SK-N-MC (cell line): Measurements from ENCODE around the gene ZG16B.
A peak's percentile ranks its signal among the peaks of the same experiment; 100 is the strongest.

Experiments used
- DNase-seq: peaks from one replicate; pipeline ENCODE4 v3.0.0-alpha.2; 2011; ENCODE audit warnings: low read depth, low spot score
- H3K27ac ChIP-seq: fragments of 200-600 bp; sonication (generic); 2 replicates; pipeline ENCODE4 v1.5.1; 2016; ENCODE audit warnings: mixed run types
- H3K36me3 ChIP-seq: fragments of 200-600 bp; sonication (generic); 2 replicates; pipeline ENCODE4 v1.6.1; 2017; ENCODE audit warnings: antibody characterized with exemption, low read length, mixed read lengths; ENCODE audit not compliant: insufficient read depth
- H3K4me3 ChIP-seq: fragments of 200-600 bp; sonication (generic); 2 replicates; pipeline ENCODE4 v1.5.1; 2016
- H3K9ac ChIP-seq: fragments of 200-600 bp; sonication (generic); 2 replicates; pipeline ENCODE4 v1.8.0; 2017; ENCODE audit warnings: mixed run types, mixed read lengths; ENCODE audit not compliant: insufficient read length
- H3K9me3 ChIP-seq: fragments of 200-600 bp; sonication (generic); 2 replicates; pipeline ENCODE4 v1.6.1; 2017; ENCODE audit warnings: low read depth, mild to moderate bottlenecking, antibody characterized with exemption, low read length, moderate library complexity, mixed read lengths
- EZH2 ChIP-seq: fragments of 200-600 bp; sonication (generic); IDR thresholded peaks from one replicate; pipeline ENCODE4 v1.6.1; 2017; ENCODE audit warnings: antibody characterized with exemption
- FOXP2 ChIP-seq: optimal IDR thresholded peaks from 2 replicates; pipeline ENCODE3; 2011; ENCODE audit warnings: mild to moderate bottlenecking, moderate library complexity; ENCODE audit not compliant: insufficient read depth; ENCODE audit errors: extremely low read length, control extremely low read depth
- POLR2AphosphoS5 ChIP-seq: IDR thresholded peaks from 2 replicates; pipeline ENCODE4 v1.6.1; 2012; ENCODE audit warnings: mild to moderate bottlenecking, low read depth, low read length, borderline replicate concordance

ZG16B gene

DNA sequence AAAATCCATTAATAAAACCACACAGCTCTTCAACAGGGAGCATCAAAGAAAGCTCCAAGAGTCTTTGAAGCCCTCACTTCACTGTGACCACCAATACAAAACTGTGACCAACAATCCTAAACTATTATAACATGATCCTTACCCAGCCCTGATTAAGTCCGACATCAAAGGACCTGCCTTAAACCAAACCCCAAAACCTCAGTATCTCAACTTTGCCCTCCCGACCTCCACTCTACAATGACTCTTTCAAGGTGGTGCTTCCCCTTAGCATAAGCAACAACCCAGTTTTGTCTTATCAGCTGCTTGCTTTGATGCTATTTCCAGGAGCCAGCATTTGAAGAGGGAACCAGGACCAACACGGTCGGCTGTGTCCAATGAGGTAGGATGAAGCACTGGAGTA, 36.3 kb downstream of the ZG16B start:
- no peak for DNase-seq
- no peak overlapping the region for H3K4me3 ChIP-seq
- TF ChIP-seq EZH2 (no peak), POLR2AphosphoS5 (no peak), FOXP2 (no peak)
- H3K36me3 ChIP-seq, result no peaks in the 10 kb centered on the region
- H3K9ac ChIP-seq, result no peak overlapping the region
- no peak overlapping the region for H3K27ac ChIP-seq
- no peaks in the 10 kb centered on the region for H3K9me3 ChIP-seq

DNA sequence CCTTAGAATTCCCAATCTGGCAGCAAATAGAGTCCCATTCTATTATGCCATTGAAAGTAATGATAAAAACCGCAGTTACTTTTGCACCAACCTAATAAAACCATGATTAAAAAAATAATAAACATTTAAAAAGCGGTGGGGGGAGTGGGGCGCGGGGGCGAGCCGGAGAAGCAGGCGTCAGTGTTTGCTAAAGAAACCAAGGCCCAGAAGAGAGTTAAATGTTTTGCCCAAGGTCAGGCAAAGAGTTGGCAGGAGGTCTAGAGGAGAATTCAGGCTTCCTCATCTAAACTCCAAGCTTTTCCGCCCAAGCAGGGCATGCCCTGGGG, 37.5 kb downstream of the ZG16B start:
- Histone ChIP-seq H3K27ac (peak overlapping the region; percentile 82), H3K4me3 (peak overlapping the region; percentile 97), H3K9ac (peak overlapping the region; percentile 86), H3K36me3 (no peaks in the 10 kb centered on the region), H3K9me3 (no peaks in the 10 kb centered on the region)
- no peak for TF ChIP-seq POLR2AphosphoS5
- TF ChIP-seq EZH2, result no peak
- TF ChIP-seq FOXP2, result no peak
- DNase-seq, result no peak

DNA sequence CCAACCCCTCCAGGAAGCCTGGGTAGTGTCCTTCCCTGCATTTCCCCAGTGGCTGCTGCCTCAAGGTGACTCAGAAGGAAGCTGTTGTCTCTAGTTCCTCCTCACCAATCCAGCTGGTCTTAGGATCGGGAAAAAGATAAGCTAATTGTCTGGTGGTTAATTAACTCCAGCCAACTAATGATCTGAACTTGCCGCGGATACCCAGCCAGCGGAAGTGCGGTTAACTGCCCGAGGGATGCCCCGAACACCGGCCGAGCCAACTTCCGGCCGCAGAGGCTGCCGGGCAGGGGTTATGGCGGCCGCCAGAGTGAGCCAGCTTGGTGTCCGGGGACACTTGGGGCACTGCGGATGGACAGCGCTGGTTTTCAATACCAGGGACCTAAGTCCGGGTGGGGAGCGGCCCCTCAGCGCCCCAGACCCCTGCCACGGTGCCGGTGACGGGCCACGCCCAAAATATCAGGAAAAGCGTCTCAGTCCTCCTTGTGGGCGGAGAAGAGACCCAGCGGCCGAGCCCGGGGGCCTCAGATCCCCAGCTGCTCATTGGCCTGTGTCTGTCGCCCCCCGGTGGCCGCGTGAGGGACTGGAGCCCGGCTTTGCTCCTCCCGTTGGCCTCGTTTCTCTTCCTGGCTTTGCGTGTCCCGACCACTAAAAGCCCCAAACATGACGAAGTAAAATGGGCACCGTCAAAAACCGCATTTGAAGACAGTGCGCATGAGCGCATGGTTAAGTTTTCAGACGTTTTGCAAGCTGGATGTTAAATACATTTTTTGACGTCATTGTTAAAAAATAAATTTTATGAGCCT, 38.1 kb downstream of the ZG16B start:
- Histone ChIP-seq H3K9ac (peak overlapping the region; percentile 86), H3K36me3 (no peaks in the 10 kb centered on the region), H3K27ac (peak overlapping the region; percentile 82), H3K9me3 (no peaks in the 10 kb centered on the region), H3K4me3 (peak overlapping the region; percentile 97)
- DNase-seq, result peak; percentile 44
- peak; percentile 80 for TF ChIP-seq POLR2AphosphoS5
- no peak for TF ChIP-seq EZH2
- peak; percentile 11 for TF ChIP-seq FOXP2

DNA sequence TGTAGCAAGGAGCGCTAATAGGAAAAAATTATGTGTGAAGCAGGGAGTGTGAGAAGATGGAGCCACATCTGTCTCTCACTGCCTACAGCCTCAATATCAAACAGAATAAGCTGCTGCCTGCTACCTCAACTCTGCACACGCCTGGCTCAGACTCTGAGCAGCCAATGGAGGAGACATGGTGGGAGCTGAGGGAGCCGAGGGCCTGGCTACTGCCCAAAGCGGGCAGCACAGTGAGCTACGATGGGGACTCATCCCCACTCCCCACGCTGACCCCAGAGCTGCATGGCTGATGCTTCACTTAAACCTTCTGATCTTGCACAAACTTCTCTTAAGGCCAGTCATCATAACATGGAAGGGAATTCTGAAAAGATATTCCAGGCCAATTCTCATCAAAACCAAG, 41.8 kb downstream of the ZG16B start:
- DNase-seq, result no peak
- TF ChIP-seq FOXP2, result no peak
- no peak for TF ChIP-seq EZH2
- no peak for TF ChIP-seq POLR2AphosphoS5
- no peaks in the 10 kb centered on the region for H3K36me3 ChIP-seq
- no peak overlapping the region for H3K9ac ChIP-seq
- H3K27ac ChIP-seq, result no peak overlapping the region
- no peaks in the 10 kb centered on the region for H3K9me3 ChIP-seq
- no peak overlapping the region for H3K4me3 ChIP-seq

DNA sequence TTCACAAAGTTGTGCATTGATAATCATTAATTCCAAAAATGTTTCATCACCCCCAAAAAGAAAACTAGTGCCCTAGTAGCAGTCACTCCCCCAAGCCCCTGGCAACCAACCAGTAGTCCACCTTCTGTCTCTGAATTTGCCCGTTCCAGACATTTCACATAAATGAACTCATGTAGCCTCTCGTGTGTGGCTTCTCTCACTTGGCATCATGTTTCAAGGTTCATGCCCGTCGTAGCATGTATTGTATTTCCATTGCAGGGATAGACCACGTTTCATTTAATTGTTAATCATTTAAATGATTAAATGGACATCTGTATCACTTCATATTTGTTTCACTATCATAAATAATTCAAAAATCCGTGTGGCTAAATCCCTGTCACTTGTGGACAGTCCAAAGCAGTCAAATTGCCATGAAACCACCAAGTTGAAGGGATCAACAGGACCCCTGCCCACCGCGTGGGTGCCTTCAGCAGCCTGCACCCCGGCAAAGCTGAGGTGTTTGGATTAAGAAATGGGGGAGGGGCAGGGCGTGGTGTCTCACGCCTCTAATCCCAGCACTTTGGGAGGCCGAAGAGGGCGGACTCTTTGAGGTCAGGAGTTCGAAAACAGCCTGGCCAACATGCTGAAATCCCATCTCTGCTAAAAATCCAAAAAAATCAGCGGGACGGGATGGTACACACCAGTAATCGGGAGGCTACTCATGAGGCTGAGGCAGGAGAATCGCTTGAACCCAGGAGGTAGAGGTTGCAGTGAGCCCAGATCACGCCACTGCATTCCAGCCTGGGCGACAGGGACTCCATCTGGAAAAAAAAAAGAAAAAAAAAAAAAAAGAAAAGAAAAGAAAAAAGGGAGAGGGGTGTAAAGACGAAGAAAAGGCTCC, 44.2 kb downstream of the ZG16B start:
- TF ChIP-seq POLR2AphosphoS5 (no peak), FOXP2 (no peak), EZH2 (no peak)
- no peaks in the 10 kb centered on the region for H3K36me3 ChIP-seq
- no peak overlapping the region for H3K9ac ChIP-seq
- no peaks in the 10 kb centered on the region for H3K9me3 ChIP-seq
- no peak for DNase-seq
- H3K4me3 ChIP-seq, result peak overlapping the region; percentile 5; the same call in 1 of the 2 replicates
- no peak overlapping the region for H3K27ac ChIP-seq

DNA sequence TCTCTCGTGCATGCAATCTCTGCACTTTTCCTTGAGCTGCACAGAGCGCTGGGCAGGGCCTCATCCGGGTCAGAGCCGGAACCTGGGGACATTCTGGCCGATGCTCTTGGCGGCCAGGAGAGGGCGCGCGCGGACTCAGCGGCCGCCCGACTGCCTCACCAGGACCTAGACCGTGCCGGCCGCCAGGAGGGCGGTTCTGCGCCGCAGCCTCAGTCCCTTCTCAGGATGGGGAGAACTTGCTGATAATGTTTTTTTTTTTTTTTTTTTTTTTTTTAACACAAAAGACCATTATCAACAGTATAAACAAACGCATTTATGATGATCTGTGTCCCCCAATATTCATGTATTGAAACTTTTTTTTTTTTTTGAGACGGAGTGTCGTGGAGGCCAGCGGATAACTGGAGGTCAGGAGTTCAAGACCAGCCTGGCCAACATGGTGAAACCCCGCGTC, 44.8 kb downstream of the ZG16B start:
- H3K27ac ChIP-seq, result no peak overlapping the region
- DNase-seq, result no peak
- TF ChIP-seq FOXP2 (no peak), POLR2AphosphoS5 (no peak), EZH2 (no peak)
- H3K4me3 ChIP-seq, result peak overlapping the region; percentile 5; the same call in 1 of the 2 replicates
- no peaks in the 10 kb centered on the region for H3K36me3 ChIP-seq
- no peak overlapping the region for H3K9ac ChIP-seq
- H3K9me3 ChIP-seq, result no peaks in the 10 kb centered on the region

DNA sequence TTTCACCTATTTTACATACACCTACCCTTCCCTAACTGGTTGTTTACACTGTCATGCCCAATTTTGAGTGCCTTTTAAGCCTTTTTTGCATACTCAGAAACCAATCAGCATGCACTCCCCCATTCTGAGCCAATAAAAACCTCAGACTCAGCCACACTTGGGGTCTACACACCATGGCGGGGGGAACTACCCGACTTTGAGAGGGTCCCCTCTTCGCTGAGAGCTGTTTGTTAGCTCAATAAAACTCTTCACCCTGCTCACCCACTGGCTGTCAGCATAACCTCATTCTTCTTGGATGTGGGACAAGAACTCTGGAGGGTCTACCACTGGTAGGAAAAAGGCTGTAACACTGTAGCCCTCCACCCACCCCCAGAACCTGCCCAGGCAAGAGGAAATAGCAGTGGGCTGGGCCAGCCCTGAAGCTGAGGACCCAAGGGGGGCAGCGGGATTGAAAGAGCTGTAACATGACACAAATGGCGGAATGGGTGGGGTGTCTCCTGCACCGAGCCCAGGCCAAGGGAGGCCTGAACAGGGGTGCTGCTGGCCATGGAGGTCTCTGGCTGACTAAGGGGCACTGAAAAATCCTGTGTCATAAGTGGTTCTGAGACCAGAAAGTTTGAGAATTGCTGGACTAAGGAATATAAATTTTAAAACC, 49.9 kb downstream of the ZG16B start:
- H3K9me3 ChIP-seq, result no peaks in the 10 kb centered on the region

More for the DNA sequence above, 49.9 kb downstream of the ZG16B start:
- Histone ChIP-seq H3K9ac (no peak overlapping the region), H3K36me3 (no peaks in the 10 kb centered on the region), H3K4me3 (no peak overlapping the region), H3K27ac (no peak overlapping the region)
- no peak for DNase-seq
- no peak for TF ChIP-seq FOXP2
- TF ChIP-seq EZH2, result no peak
